HG02763 (cell line): ENCODE data around the gene AGAP3.

Experiments used
- ATAC-seq: cut with Tn5 transposase; IDR thresholded peaks from one replicate; pipeline ENCODE4 v1.9.1; 2021; ENCODE audit warnings: mild to moderate bottlenecking, moderate library complexity; ENCODE audit not compliant: unreplicated experiment

Gene AGAP3

GRCh38 chr7:151073990-151074389, 12.3 kb upstream of the AGAP3 start:
- ATAC-seq: no peak

- no peak for ATAC-seq
These were observed 11.2 kb upstream of the AGAP3 start for GRCh38 chr7:151074817-151075661.

DNA sequence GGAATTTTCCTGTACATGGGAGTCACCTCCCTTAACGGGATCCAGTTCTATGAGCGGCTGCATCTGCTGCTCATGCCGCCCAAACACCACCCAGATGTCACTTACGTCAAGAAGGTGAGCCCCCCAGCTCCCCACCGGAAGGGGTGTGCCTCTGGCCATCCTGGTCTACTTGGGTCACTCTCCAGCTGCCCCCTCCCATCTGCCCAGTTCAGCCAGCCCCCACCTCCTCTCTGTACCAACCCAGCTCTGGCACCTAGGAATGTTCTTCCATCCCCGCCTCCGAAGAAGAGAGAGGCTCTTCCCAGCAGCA, 10.7 kb upstream of the AGAP3 start:
- ATAC-seq: no peak

- no peak for ATAC-seq
These were observed 10.3 kb upstream of the AGAP3 start for GRCh38 chr7:151075978-151076426.

DNA sequence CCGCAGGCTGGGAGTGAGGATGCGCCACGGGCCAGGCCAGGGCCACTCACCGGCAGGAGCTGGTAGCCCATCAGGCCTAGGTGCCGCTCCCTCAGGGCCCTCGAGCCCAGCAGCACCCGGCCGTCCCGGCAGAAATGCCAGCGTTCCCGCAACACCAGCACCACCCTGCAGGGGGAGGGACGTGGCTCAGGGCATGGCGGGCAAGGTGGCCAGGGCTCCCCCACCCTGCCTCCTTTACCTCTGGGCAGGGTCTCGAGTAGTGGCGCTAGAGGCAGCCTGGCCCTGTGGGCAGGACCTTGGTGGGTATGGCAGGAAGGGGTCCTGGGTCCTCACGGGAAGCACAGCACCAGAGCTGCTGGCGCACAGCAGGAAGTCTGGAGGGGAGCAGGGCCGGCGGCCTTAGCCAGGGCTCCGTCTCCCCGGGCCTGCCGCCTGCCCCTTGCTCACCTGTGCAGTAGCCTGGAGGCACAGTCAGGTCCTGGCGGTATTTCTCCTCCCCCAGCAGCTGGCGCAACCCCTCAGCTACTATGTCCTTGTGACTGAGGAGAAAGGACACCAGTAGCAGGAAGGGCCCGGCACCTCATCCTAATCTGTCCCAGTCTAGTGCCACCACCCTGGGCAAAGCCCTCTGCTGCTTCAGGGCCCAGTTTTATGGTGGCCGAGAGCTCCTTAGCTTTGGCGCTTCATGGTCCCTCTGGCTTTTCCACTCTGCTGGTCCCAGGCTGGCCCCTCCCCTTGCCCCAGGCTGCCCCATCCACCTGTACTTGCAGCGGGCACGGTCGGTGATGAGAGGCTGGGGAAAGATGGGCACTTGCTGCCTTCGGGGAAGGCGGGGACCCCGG, 9.2 kb upstream of the AGAP3 start:
- ATAC-seq: no peak

- ATAC-seq: no peak
These were observed 8.5 kb upstream of the AGAP3 start for GRCh38 chr7:151077705-151078232.

DNA sequence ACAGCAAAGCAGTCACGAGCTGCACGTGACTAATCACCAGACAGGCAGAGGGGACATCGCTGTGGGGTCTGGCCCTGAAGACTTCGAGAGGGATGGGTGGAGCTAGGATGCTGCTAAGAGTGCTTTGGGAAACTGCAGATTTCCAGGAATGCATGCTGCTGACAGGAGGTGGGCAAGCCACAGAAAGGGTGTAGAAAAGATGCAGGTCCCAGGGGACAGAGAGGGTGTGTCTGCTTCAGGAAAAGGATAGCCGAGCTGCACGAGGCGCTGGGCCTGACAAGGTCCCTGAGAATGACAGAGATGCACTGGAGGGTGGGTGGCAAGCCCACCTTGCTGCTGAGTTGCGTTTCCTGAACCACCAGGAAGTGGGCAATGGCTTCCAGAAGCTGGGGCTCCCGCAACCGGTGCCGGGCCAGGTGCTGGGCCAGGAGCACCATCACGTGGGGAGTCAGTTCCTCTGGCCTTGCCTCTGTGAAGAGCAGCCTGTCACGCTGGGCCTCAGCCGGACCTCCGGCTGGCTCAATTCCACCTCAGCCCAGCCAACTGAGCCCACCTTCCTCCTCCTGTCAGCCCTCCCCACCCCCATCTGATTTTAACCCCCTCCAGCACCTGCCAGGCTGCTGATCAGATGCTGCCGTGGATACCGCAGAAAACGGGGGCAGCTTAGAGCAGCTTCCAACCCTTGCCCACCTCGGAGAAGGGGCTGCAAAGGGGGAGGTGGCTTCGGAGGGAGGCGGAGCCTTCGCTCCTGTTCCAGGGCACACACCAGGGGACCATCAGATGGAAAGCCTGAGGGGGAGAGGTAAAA, 7.8 kb upstream of the AGAP3 start:
- no peak for ATAC-seq

- ATAC-seq: no peak
These were observed 6.9 kb upstream of the AGAP3 start for GRCh38 chr7:151079199-151079910.

DNA sequence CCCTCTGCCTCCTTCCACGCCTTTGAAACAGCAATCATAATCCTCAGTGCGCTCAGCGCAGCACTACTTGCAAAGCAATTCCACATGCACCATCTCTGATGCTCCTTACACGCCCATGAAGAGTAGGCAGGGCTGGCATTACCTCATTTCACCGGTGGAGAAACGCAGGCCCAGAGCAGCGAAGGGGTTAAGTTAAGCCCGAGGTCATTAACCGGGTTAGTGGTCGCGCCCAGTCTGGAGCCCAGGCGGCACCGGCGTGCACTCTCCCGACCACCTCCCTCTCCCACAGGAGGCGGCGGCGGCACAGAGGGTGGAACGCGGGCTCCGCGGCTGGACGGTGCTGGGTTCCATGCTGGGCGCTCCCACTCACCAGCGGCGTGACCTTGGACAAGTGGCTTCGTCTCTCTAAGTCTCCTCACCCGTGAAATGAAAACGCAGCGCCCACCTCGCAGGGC, 6.2 kb upstream of the AGAP3 start:
- peak; percentile 1 for ATAC-seq

- ATAC-seq: peak; percentile 72
These were observed 5.6 kb upstream of the AGAP3 start, which contains the start of gene FASTK for GRCh38 chr7:151080522-151081169. FASTK (minus strand) TSS chr7:151080809; CDS start chr7:151080766, 43 bp downstream.

DNA sequence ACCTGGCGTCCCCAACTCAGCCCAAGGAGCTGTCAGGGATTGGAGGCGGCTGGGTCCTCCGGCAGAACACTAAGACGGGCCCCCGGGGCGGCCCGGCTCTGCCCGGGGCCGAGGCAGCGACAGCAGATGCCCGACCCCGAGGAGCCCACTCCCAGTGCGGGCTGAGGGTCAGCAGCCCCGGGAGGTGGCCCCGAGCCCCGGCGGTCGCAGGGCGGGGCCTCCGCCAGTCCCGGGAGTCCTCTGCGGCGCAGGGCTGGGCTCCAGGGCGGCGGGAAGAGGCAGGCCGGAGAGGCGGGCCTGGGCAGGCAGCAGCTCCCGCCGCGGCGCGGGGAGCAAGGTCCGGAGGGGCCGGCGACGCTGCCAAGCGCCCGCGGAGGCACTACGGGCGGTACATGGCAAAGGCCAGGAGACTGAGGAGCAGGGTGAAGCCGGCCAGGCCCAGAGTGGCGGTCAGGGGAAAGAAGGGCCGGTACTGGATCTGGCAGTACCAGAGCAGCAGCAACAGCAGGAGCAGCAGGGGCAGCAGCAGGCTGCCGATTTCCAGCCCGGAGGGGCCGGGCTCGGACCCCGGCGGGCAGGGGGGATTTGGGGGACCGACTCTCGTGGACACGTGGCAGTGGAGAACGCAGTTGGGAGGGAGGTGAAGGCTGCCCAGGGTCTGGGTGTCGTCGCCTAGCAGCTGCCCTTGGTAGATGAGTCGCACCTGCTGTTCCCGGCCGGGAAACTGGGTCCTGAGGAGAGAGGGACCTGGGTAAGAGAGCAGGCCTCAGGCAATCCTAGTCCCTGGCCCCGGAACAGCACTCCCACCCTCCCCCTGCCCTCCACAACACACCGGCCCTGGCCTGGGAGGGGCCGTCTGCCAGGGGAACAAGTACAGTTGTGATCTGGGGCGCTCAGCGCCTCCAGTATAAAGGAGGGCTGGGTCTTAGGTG, 4.8 kb upstream of the AGAP3 start:
- no peak for ATAC-seq

DNA sequence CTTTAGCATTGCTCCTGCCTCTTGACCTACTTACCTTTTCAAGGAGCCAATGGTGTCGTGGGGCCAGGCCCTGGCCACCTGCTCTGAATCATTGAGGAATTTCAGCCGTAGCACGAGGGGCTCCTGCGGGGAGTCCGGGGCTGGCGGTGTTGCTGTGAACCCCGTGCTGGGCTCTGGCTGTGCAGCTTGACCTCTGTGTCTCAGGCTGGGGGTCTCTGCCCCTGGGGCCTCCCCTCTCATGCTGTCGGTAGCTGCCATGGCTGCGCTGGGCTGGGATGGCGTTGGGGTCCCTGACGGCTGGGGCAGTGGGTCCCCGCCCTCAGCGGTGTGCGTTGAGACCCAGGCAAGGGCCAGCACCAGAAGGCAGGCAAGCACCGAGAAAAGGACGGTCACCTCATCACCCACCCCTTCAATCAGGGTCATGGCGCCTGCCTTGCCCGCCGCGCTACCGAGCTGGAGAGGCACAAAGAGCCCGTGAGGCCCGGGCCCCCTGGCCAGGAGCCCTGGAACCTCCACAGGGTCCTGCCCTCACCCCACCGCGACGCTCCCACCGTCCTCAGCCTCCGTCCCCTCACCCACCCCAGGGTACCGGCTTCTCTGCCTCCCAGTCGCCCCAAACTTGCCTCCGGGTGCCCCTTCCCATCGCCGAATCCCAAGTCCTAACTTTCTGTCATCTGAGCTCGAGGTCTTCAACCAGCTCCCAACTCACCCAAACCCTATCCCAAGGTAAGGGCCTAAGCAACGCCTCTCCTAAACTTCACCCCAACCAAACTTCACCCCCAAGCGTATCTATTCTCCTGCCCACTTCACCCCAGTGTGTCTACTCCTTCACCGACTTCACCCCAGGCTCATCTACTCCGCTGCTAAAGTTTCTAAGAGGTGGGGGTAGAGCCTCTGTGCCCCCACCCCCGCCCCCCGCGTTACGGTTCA, 3.9 kb upstream of the AGAP3 start:
- no peak for ATAC-seq

DNA sequence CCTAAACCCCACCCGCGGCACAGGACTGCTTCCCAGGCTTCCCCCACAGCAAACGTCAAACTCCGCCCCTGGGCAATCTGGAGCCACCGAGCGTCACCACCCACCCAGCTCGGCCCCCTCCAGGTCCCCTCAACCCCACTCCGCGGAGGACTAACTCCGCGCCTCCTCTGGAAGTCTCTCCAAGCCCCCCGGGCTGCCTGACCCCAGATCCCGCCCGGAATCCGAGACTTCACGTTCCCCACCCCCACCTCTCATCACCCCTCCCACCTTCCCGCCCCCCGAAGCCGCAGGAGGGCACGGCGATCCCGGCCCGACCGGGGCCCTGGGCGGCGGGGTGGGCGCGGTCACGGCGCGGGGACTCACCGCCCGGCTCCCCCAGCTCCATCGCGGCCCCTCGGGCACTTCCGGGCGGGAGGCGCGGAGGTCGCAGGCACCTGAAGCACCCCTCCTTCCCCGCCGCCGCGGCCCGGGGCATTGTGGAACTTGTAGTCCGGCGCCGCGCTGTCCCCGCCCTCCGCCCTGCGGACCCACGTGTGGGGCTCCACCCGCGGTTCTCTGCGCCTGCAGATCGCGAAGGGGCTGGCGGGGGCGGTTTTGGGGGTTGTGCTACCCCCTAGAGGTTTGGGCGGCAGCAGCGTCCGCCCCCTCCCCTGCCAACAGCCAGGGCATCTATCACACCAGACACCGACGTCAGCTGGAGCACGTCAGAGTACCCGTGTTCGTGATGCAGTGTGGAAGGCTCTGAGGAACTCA, 3.0 kb upstream of the AGAP3 start, which contains the start of gene TMUB1:
Gene TMUB1 (minus strand): TSS at position 423 of the 753 bp plus-strand sequence. CDS start 930 bp downstream, outside the sequence.
- peak; percentile 51 for ATAC-seq

- ATAC-seq: no peak
These were observed 2.5 kb upstream of the AGAP3 start for GRCh38 chr7:151083824-151084160.

DNA sequence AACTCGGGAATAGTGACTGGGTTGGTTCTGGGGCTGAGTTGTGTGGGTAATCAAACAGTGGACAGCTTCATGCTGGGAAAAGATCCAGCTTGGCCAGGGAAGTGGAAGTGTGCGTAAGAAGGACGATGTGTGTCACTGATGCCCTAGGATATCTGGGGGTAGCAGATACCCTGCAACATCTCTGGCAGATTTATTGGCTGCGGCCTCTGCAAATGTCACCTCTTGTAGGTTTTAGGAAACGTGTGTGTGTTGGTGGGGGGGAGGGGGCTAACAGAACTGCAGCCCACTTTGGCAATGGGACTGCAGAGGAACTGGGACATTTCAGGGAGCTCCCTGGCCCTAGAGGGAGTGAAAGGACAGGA, 965 bp upstream of the AGAP3 start:
- no peak for ATAC-seq

DNA sequence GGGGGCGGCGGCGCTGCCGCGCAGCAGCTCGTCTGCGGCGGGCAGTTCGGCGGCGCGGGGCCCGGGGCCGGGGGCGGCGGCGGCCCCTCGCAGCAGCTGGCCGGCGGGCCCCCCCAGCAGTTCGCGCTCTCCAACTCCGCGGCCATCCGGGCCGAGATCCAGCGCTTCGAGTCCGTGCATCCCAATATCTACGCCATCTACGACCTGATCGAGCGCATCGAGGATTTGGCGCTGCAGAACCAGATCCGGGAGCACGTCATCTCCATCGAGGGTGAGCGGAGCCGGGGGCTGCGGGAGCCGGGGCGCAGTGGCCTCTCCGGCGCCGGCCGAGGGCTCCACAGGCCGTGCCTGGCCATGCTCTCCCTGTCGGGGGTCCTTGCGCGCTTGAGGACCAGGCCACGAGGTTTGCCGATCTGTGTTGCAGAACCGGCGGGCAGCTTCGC, 548 bp downstream of the AGAP3 start:
- ATAC-seq: no peak
